ENCODE measurements around the gene AMOTL1. TPM values are rescaled to one million over a fixed set of nuclear protein-coding genes. Genes with fewer than 3 reads are reported as not detected.

Gene AMOTL1
- total and polyA plus RNA-seq, 2 of the 8 experiments (the other 6 are each of a cell fraction or from before 2014, with no cell fraction given), result 9.0 to 27.6 TPM

GRCh38 chr11:94822080-94822479 is 53.9 kb downstream of the AMOTL1 start:
- ChIA-PET CTCF (ENCODE audit: partially characterized antibody) (interaction anchor here (1.0 to 1.5 kb wide), 2 partner anchors 9 to 35 kb away, joined by 3 read pairs; no protein-coding TSS in a partner anchor), POLR2A (ENCODE audit: partially characterized antibody) (no interaction called here)
- no peak overlapping the region for H2AFZ ChIP-seq (ENCODE audit: low read length)
- peaks cover 0 to 5% (median 0%) of the 10 kb centered on the region in 4 experiments; a peak in 2 of 7 replicates for H3K4me1 ChIP-seq (replicated peaks in 1 of 4; ENCODE audit: control insufficient read depth in 3 of 4, insufficient read depth in 4 of 4, low read length in 3 of 4)
- H3K4me2 ChIP-seq (ENCODE audit: insufficient read depth in 1 of 2, low read depth in 2 of 2, low read length in 2 of 2), result no peak overlapping the region
- no peak overlapping the region for H3K14ac ChIP-seq (ENCODE audit: insufficient read length)
- H3K18ac ChIP-seq (ENCODE audit: extremely low read depth, low read length), result no peak overlapping the region
- H4K91ac ChIP-seq (replicated peaks; ENCODE audit: insufficient read length, low read length), result no peak overlapping the region
- no peak overlapping the region for H3K9ac ChIP-seq (replicated peaks in 1 of 4; ENCODE audit: extremely low read depth in 1 of 4, low read depth in 3 of 4, low read length in 3 of 4)
- H3K27me3 ChIP-seq (replicated peaks in 1 of 4; ENCODE audit: control insufficient read depth in 3 of 4, extremely low read depth in 1 of 4, insufficient read depth in 3 of 4, low read length in 3 of 4), result no peaks in the 10 kb centered on the region
- peaks cover 0 to 24% (median 3%) of the 10 kb centered on the region in 4 experiments; a peak in 6 of 8 replicates for H3K36me3 ChIP-seq (ENCODE audit: control insufficient read depth in 2 of 4, insufficient read depth in 4 of 4, low read length in 3 of 4)
- FAIRE-seq, result no peak
- H3K79me1 ChIP-seq (ENCODE audit: low read depth, low read length), result no peaks in the 10 kb centered on the region
- no peak overlapping the region for H4K8ac ChIP-seq (ENCODE audit: extremely low read depth, insufficient read depth, low read length)
- DNase-seq (ENCODE audit: low read depth in 1 of 2, low spot score in 2 of 2), result no peak
- H3K27ac ChIP-seq (ENCODE audit: low read depth, low read length), result no peak overlapping the region
- no peak overlapping the region for H3K56ac ChIP-seq (replicated peaks; ENCODE audit: insufficient read length, low read depth, low read length)
- 89% methylated on average over 7 of the region's 7 CpGs; no CpG with 5 or more reads in 1 of the 2 experiments for WGBS, 2 experiments (ENCODE audit: extremely low coverage in 1 of 2, insufficient coverage in 1 of 2, insufficient read length in 1 of 2, insufficient replicate concordance in 2 of 2, low coverage in 1 of 2, low lambda C conversion rate in 2 of 2, missing lambda C conversion rate in 1 of 2)
- H2AK5ac ChIP-seq (ENCODE audit: low read depth, low read length), result no peak overlapping the region
- H3K9me3 ChIP-seq (ENCODE audit: insufficient read depth in 2 of 2, low read depth in 1 of 2, low read length in 1 of 2), result peaks cover 5 to 6% of the 10 kb centered on the region in 2 experiments; a peak in 3 of 4 replicates
- TF ChIP-seq KDM5A (IDR thresholded peaks at IDR 0.05; ENCODE audit: low read length) (no peak), RNF2 (IDR thresholded peaks at IDR 0.05; ENCODE audit: borderline replicate concordance, low read depth, low read length, missing control alignments, poor library complexity, severe bottlenecking) (no peak), HDAC2 (IDR thresholded peaks at IDR 0.05; ENCODE audit: borderline replicate concordance in 1 of 2, low read depth in 2 of 2, low read length in 2 of 2) (no peak), E2F6 (IDR thresholded peaks at IDR 0.05) (no peak), RAD21 (IDR thresholded peaks at IDR 0.05 in 1 of 2, conservative IDR thresholded peaks at IDR 0.05 in 1 of 2; ENCODE audit: low read depth in 2 of 2, low read length in 2 of 2) (no peak), EGR1 (IDR thresholded peaks at IDR 0.05; ENCODE audit: borderline replicate concordance, low read depth, low read length) (no peak), ZNF274 (IDR thresholded peaks at IDR 0.05; ENCODE audit: borderline replicate concordance, extremely low read depth, low read length) (no peak), SP1 (IDR thresholded peaks at IDR 0.05; ENCODE audit: low read depth, low read length) (no peak), ATF2 (IDR thresholded peaks at IDR 0.05; ENCODE audit: low read length) (no peak), YY1 (IDR thresholded peaks at IDR 0.05; ENCODE audit: low read depth, low read length) (no peak), CEBPB (IDR thresholded peaks at IDR 0.05; ENCODE audit: low read depth, low read length) (no peak)
- H2BK5ac ChIP-seq (ENCODE audit: low read depth, low read length), result no peak overlapping the region
- H4K20me1 ChIP-seq (replicated peaks in 1 of 2; ENCODE audit: control insufficient read depth in 1 of 2, insufficient read depth in 2 of 2, low read length in 2 of 2), result no peaks in the 10 kb centered on the region
- H2BK120ac ChIP-seq (replicated peaks; ENCODE audit: low read depth, low read length), result no peak overlapping the region
- H3K23ac ChIP-seq (ENCODE audit: insufficient read length), result no peak overlapping the region
- H3K4ac ChIP-seq (replicated peaks; ENCODE audit: insufficient read length, low read depth, low read length), result no peak overlapping the region
- no peaks in the 10 kb centered on the region for H3K23me2 ChIP-seq (ENCODE audit: low read depth, low read length)
- H2BK20ac ChIP-seq (ENCODE audit: low read length), result no peak overlapping the region
- H4K5ac ChIP-seq (ENCODE audit: insufficient read length, low read depth, low read length), result no peak overlapping the region
- H3K4me3 ChIP-seq (ENCODE audit: extremely low read depth in 1 of 4, insufficient read depth in 2 of 4, low read depth in 3 of 4, low read length in 4 of 4), result no peak overlapping the region
- H3K79me2 ChIP-seq (ENCODE audit: control insufficient read depth in 1 of 2, insufficient read depth in 2 of 2, low read length in 2 of 2), result no peaks in the 10 kb centered on the region
- no peak overlapping the region for H2BK12ac ChIP-seq (ENCODE audit: low read depth, low read length)
- H2BK15ac ChIP-seq (ENCODE audit: low read length), result no peak overlapping the region
